Measurements from ENCODE around the gene XRCC1.
"Not testable (repeated sequence)": the region's sequence is repeated elsewhere in the genome, so short reads cannot be mapped to it uniquely, and the experiment has no call there.

Gene XRCC1

DNA sequence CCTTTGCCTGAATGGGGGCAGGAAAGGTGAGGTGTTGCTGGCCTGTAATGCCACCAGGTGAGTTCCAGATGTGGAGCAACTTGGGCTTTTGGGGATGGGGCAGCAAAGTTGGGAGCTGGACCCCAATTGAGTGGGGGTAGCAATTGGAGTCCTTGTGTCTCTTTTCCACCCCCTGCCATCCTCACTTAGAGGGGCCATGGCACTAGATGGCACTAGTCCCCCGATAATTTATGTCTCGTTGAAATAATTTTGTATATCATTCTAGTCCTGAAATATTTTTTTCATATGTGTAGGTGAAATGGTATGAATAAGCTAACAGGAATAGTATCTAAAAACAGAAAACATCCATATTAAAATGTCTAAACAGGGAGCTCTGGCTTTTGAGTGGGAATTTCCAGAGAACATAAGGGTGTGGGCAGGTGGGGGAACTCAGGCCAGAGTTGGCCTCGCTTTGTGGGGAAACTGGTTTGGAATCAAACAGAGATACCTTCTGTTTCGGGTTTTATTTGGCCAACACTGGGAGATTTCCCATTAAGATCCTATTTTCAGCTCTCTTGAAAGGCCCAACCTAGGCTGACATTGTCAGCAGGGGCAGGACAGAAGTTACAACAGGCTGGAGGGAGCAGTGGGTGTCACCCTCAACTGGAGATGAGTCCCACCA lies 24.4 kb upstream of the XRCC1 start:
- DNase-seq, result no peak

DNA sequence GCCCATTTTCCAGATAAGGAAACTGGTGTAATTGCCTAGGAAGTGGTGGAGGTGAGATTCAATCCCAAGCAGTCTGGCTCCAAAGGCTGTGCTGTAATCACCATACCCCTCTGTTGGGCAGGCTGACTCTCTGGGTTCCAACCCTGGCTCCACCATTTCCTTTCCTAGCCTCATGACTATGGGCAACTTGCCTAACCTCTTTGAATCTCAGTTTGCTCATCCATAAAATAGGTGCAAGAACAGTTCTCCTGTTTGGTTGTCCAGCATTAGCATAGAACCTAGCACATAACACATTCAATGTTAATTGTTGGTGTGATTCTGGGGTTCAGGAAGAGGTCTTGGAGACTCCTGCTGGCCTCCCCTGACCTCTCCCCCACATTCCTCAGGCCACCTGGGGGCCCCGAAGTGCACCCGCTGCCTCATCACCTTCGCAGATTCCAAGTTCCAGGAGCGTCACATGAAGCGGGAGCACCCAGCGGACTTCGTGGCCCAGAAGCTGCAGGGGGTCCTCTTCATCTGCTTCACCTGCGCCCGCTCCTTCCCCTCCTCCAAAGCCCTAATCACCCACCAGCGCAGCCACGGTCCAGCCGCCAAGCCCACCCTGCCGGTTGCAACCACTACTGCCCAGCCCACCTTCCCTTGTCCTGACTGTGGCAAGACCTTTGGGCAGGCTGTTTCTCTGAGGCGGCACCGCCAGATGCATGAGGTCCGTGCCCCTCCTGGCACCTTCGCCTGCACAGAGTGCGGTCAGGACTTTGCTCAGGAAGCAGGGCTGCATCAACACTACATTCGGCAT lies 23.3 kb upstream of the XRCC1 start:
- DNase-seq, result no peak

GRCh38 chr19:43597876-43598275 lies 22.5 kb upstream of the XRCC1 start:
- DNase-seq, result no peak

- DNase-seq, result no peak
Observed at GRCh38 chr19:43596842-43597461, 21.6 kb upstream of the XRCC1 start.

GRCh38 chr19:43595999-43596841 lies 20.9 kb upstream of the XRCC1 start, which contains the start of the genes IRGQ and ZNF576:
Gene IRGQ, minus strand, starts transcription at chr19:43596134. Its CDS starts 796 bp downstream, at chr19:43595338.
Gene ZNF576, plus strand, starts transcription at chr19:43596595. Its CDS starts 514 bp downstream, at chr19:43597109.
- peak; percentile 100 for DNase-seq

- DNase-seq, result no peak
Observed at GRCh38 chr19:43595605-43595998, 20.3 kb upstream of the XRCC1 start.

- DNase-seq, result peak; percentile 23
Observed at GRCh38 chr19:43594710-43595604, 19.6 kb upstream of the XRCC1 start.

DNA sequence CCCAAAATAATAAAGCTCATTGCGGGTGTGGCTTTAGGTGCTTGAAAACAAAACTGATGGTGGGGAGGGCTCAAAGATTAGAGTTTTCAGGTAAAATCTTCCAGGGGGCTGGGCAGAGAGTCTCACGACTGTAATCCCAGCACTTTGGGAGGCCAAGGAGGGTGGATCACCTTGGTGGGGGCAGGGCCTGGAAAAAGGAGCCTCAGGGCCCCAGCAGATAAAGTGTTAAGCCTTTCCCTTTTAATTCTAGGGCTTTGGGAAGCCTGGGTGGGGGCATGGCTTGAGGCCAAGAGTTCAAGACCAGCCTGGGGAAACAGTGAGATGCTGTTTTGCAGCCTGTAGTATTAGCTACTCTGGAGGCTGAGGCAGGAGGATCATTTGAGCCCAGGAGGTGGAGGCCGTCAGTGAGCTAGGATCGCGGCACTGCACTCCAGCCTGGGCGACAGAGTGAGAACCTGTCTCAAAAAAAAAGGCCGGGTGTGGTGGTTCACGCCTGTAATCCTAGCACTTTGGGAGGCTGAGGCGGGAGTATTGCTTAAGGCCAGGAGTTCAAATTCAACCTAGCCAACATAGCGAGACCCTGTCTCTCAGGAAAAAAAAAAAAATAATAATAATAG lies 18.9 kb upstream of the XRCC1 start:
- DNase-seq, result no peak

DNA sequence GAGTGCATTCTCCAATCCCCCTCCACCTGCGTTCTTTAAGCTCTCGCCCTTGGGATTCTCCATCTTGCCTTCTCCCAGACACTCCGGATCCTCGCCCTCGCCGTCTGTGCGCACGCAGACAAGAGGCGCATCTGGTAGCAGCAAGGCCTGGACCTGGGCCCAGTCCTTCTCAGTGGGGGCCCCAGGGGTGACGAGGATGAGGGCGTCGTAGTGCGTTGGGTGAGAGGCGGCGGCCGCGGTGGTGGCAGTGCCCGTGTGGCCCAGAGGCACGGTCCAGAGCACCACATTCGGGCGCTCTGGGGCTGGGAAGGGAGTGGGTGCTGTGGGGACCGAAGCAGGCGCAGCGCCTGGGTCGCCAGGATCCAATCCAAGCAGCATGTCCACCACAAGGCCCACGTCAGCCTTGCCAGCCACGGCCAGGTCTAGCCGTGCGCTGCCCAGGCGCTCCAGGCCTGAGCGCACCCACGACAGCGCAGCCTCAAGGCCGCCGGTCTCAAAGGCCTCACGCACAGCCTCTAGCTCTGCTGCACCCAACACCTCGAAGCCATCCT lies 17.5 kb upstream of the XRCC1 start:
- no peak for DNase-seq

- DNase-seq, result no peak
Observed at GRCh38 chr19:43591904-43592772, 16.8 kb upstream of the XRCC1 start.

- no peak for DNase-seq
Observed at GRCh38 chr19:43589678-43590077, 14.4 kb upstream of the XRCC1 start.

GRCh38 chr19:43589277-43589676 lies 13.9 kb upstream of the XRCC1 start:
- no peak for DNase-seq

GRCh38 chr19:43587029-43587428 lies 11.7 kb upstream of the XRCC1 start:
- DNase-seq, result not testable (repeated sequence)

DNA sequence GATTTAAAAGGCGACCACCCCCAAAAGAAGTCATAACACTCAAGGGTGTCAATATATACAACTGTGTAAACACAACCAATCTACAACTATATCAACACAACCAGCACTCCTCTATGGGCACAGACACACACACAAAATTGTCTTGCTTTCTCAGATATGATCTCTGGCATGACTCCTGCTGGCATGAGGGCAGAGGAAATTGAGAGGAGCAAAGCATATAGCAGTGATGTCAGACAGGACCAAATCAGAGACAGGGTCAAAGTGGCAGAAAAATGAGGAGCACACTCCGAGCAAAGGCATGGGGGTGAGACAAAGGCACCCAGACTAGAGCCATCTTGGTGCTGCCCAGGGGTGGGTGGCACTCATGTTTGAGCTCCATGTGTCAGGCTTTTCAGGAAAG lies 11.0 kb upstream of the XRCC1 start:
- no peak for DNase-seq

DNA sequence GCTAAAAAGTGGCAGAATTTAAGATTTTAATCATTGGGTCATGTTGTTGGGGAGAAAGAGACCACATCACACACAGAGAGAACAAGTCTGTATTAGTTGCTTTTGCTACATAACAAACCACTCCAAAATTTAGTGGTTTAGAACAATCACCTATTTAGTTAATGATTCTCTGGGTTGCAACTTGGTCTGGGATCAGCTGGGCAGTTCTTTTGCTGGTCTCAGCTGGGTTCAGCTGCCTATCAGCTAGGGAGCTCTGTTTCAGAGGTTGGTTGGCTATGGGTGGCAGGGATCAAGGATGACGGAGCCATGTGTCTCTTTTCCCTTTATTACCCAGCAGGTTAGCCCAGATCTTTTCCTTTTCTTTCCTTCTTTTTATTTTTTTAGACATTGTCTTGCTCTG lies 9.2 kb upstream of the XRCC1 start:
- peak; percentile 13 for DNase-seq

GRCh38 chr19:43582495-43582894 lies 7.2 kb upstream of the XRCC1 start:
- DNase-seq, result no peak

GRCh38 chr19:43581467-43581866 lies 6.1 kb upstream of the XRCC1 start:
- DNase-seq, result no peak

DNA sequence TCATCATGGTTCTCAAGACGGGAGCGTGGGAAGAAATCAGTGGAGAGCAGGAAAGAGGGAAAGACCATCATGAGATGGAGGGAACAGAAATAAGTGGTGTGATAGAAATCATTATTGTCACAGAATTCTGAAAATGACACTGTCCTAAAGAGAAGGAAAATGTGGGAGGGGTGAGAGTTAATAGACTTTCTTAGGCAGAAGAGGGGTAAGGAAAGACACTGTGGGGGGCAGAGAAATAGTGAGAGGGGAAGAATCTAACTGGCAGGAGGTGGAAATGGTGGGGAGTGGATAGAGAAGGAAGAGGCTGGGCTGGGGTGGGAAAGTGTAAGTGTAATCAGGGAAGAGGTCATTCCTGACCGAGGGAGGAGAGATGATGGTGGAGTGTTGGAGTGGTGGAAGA lies 3.5 kb upstream of the XRCC1 start:
- no peak for DNase-seq

DNA sequence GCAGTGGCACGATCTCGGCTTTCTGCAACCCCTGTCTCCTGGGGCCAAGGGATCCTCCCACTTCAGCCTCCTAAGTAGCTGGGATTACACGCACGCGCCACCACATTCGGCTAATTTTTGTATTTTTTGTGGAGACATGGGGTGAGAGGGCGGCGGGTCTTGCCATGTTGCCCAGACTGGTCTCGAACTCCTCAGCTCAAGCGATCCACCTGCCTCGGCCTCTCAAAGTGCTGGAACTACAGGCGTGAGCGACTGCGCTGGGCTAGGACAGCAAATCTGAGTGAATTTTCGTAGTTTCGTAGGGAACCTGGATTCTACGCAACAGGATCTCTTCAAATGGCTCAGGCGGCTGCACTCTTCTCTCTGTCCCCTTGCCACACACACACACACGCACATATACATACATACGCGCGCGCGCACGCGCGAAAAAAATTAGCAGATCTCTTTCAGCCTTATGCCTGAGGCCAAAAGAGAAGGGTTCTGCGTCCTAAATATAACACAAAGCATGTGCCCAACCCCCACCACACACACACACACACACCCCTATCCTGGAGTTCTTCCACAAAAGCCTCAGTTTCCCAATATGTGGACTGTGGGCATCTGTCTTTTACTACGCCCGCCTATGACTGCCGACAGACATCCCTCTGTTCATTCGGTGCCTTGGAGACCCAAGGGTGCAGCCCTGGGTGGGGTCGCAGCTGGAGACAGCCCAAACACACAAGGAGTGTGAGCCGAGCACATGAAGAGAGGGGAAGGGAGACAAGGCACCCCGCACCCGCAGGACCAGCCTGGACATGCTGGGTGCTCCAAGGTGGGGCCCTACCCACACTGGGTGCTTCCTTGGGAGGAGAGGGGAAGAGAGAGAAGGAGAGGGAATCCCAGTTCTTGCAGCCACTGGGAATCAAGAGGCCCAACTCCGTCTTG lies 890 bp upstream of the XRCC1 start:
- DNase-seq, result no peak
